Activated naive CD8-positive, alpha-beta T cell (primary cell): ENCODE results near the gene EEA1.
"Not testable (repeated sequence)": the region's sequence is repeated elsewhere in the genome, so short reads cannot be mapped to it uniquely, and the experiment has no call there.

ENCODE experiments used
- H3K27ac Mint-ChIP-seq: one replicate; pipeline ENCODE4 v1.8.0; 2021; ENCODE audit warnings: mixed read lengths
- H3K27me3 Mint-ChIP-seq: one replicate; pipeline ENCODE4 v1.8.0; 2021; ENCODE audit warnings: mixed read lengths
- H3K36me3 Mint-ChIP-seq: one replicate; pipeline ENCODE4 v1.8.0; 2021; ENCODE audit warnings: mixed read lengths
- H3K4me1 Mint-ChIP-seq: one replicate; pipeline ENCODE4 v1.8.0; 2021; ENCODE audit warnings: low read depth, mixed read lengths
- H3K4me3 Mint-ChIP-seq: one replicate; pipeline ENCODE4 v1.8.0; 2021; ENCODE audit warnings: mild to moderate bottlenecking, mixed read lengths
- H3K9me3 Mint-ChIP-seq: one replicate; pipeline ENCODE4 v1.8.0; 2021; ENCODE audit warnings: low read depth, mixed read lengths

The EEA1 gene

DNA sequence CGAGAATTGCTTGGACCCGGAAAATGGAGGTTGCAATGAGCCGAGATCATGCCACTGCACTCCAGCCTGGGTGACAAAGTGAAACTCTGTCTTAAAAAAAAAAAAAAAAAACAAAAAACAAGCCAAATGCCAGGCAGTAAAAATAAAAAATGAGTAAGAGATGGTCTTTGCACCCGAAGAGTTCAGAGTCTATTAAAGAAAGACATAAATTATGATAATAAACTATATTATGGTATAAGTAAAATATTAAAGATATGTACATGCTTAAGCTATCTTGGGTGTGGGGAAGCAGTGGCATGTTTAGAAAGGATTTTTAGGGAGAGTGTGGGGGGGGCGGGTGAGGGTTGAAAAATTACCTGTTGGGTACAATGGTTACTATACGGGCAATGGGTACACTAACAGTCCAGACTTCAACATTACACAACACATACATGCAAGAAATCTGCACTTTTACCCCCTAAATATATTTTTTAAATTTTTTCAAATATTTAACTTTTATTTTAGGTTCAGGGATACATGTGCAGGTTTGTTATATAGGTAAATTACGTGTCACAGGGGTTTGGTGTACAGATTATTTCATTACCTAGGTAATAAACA is 99.3 kb downstream of the EEA1 start:
- peaks cover 6% of the 10 kb centered on the region for H3K36me3 Mint-ChIP-seq

DNA sequence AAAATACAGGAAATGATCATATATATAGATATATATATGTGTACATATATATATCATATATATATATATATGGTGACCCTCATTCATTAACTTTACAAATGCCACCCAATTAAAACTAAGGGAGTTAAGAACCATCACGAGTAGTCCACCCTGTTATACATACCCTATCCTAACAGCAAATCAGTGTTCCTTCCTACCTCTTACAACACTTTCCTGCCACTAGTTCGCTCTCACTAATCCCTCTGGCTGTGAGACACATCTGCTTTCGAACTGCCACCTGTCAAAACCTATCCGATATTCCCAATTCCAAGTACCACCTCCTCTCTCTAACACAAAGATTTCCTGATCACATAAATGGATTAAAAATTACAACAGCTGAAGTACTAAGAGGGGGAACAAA is 100.5 kb downstream of the EEA1 start:
- Mint-ChIP-seq H3K4me3 (no peak overlapping the region), H3K27me3 (no peaks in the 10 kb centered on the region), H3K27ac (no peak overlapping the region), H3K36me3 (peaks cover 6% of the 10 kb centered on the region), H3K4me1 (peaks cover 2% of the 10 kb centered on the region), H3K9me3 (no peaks in the 10 kb centered on the region)

More for the DNA sequence above, 99.3 kb downstream of the EEA1 start:
- no peaks in the 10 kb centered on the region for H3K27me3 Mint-ChIP-seq
- no peak overlapping the region for H3K27ac Mint-ChIP-seq
- no peak overlapping the region for H3K4me3 Mint-ChIP-seq
- no peaks in the 10 kb centered on the region for H3K9me3 Mint-ChIP-seq
- H3K4me1 Mint-ChIP-seq, result peaks cover 3% of the 10 kb centered on the region

DNA sequence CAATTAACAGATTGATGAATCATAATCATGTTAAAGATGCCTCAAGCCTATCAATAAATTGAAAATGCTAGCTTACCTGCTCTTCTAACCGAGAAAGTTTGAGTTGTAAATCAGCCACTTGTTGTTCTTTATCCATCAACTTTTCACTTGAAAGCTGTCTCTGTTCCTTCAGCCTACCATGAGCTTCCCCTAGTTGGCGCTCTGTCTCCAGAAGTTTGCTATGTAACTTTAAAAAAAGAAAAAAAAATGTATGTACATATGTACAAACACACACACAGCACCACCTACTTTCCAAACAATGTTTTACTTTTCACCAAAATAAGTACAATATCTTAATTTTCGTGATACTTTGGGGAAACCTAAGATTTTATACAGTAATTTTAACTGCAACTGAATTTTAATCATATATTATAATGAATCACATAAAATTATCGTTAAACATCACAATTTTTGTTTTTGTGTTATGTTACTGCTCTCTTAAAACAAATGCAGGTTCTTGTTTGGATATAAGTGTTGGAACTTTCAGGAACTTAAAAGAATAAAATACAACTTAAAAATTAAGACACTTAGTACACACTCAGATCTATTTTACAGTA is 101.2 kb downstream of the EEA1 start:
- Mint-ChIP-seq H3K4me3 (no peak overlapping the region), H3K9me3 (no peaks in the 10 kb centered on the region), H3K36me3 (peaks cover 6% of the 10 kb centered on the region), H3K27ac (no peak overlapping the region), H3K4me1 (no peaks in the 10 kb centered on the region), H3K27me3 (no peaks in the 10 kb centered on the region)

DNA sequence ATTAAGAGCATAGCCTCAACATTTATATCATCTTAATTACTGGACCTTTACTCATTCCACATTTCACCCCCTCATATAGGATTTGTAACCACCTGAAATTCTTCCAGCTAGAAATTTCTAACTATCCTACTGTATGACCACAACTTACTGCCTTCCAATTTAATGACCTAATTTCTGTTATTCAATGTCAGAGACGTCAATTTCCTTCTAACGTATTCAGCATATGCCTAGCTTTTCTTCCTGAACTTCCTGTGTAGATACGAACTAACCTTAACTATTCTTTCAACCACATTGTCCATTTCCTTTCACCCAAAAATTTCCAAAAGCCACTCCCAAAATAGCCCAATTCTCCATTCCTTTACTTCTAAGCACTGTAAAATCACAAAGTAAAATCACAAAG is 108.0 kb downstream of the EEA1 start:
- Mint-ChIP-seq H3K9me3 (no peaks in the 10 kb centered on the region), H3K27ac (no peak overlapping the region), H3K36me3 (peaks cover 9% of the 10 kb centered on the region), H3K4me3 (no peak overlapping the region), H3K27me3 (no peaks in the 10 kb centered on the region), H3K4me1 (no peaks in the 10 kb centered on the region)

DNA sequence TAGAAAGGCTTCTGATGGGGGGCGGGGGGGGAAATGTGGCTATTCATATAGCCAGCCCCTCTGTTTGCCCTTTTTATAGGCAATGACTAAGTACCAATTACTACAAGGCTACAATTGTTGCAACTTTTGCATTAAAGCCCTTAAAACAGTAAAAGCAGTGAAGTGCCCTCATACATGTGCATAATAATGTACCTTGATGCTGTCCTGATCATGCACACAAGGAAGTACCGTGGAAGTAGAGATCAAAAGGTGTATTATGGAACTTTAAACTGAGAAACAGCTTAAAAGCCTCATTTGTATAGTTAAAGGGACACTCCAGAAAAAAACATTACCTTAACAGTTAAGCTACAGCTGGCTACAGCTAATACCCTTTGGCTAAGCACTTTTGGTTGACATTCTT is 114.5 kb downstream of the EEA1 start:
- Mint-ChIP-seq H3K27ac (no peak overlapping the region), H3K4me1 (no peaks in the 10 kb centered on the region), H3K27me3 (no peaks in the 10 kb centered on the region), H3K9me3 (no peaks in the 10 kb centered on the region), H3K4me3 (no peak overlapping the region), H3K36me3 (peaks cover 21% of the 10 kb centered on the region)

DNA sequence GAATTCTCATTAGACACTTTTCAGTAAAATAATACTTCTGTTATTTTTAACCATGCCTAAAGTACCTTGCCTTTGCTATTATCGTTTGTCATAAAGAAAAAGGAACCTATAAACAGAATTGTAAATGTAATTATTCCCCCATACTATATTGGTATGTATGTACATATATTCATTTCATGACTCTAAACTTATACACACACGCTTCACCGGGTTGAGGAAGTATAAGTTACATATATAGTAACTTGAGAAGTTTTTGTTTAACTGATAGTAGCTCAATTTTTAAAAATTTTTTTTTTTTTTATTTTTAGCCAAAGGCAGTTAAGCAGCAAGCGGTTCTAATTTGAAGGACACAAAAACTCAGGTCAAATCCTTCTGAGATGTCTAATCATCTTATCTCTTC is 118.7 kb downstream of the EEA1 start:
- Mint-ChIP-seq H3K27me3 (no peaks in the 10 kb centered on the region), H3K36me3 (peaks cover 32% of the 10 kb centered on the region), H3K27ac (no peak overlapping the region), H3K4me1 (no peaks in the 10 kb centered on the region), H3K9me3 (no peaks in the 10 kb centered on the region), H3K4me3 (no peak overlapping the region)

DNA sequence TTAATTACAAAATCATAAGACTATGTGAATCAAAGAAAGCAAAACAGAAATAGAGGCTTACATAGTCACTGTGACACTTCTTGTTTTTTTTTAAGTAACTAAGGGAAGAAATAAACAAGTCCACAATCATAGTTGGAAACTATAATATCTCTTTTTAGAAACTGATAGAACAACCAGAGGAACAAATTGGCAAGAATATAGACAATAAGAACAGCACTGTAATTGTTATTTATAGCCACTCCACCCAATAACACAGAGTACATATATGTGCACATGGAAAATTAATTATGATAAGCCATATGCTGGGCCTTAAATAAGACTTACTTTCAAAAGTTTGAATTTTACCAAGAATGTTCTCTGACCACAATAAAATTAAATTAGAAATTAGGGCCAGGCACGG is 125.2 kb downstream of the EEA1 start:
- Mint-ChIP-seq H3K4me3 (no peak overlapping the region), H3K9me3 (no peaks in the 10 kb centered on the region), H3K4me1 (no peaks in the 10 kb centered on the region), H3K36me3 (peaks cover 22% of the 10 kb centered on the region), H3K27ac (no peak overlapping the region), H3K27me3 (no peaks in the 10 kb centered on the region)

DNA sequence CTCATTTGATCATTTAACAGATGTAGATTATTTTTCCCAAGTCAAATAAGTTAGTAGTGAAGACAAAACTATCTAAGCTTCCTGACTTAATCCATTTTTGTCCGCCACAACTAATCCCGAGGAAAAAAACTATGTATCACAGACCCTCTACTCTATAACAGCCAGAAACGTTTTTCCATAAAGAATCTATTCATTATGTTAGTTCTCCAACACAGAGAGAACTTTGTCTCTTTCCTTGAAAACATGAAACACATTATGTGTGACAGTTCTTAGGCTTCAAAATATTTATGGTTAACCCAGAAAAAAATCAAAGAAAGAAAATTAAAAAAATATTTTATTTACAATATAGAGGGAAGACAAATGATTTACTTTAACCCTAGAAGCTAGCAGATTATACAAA is 126.2 kb downstream of the EEA1 start:
- H3K36me3 Mint-ChIP-seq, result peaks cover 19% of the 10 kb centered on the region

DNA sequence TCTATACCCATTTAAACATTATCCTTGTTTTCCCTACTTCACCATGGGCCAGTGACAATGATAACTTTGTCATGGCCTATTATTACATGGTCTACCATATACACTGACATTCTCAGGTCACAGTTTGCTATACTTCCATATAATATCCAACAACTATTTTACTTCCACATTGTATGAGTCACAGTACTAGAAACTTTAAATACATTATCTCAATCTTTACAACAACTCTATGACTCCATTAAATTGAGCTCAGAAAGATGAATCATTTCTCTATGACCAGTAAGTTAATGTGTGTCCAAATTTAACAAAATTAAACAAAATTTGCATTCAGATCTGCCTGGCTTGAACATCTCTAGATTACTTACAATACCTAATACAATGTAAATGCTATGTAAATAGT is 132.4 kb downstream of the EEA1 start:
- no peak overlapping the region for H3K27ac Mint-ChIP-seq
- H3K27me3 Mint-ChIP-seq, result no peaks in the 10 kb centered on the region
- H3K36me3 Mint-ChIP-seq, result peaks cover 43% of the 10 kb centered on the region
- H3K4me3 Mint-ChIP-seq, result no peak overlapping the region
- peaks cover 2% of the 10 kb centered on the region for H3K4me1 Mint-ChIP-seq
- peaks cover 14% of the 10 kb centered on the region for H3K9me3 Mint-ChIP-seq

More for the DNA sequence above, 126.2 kb downstream of the EEA1 start:
- Mint-ChIP-seq H3K9me3 (no peaks in the 10 kb centered on the region), H3K27me3 (no peaks in the 10 kb centered on the region), H3K4me3 (no peak overlapping the region), H3K27ac (no peak overlapping the region), H3K4me1 (no peaks in the 10 kb centered on the region)

DNA sequence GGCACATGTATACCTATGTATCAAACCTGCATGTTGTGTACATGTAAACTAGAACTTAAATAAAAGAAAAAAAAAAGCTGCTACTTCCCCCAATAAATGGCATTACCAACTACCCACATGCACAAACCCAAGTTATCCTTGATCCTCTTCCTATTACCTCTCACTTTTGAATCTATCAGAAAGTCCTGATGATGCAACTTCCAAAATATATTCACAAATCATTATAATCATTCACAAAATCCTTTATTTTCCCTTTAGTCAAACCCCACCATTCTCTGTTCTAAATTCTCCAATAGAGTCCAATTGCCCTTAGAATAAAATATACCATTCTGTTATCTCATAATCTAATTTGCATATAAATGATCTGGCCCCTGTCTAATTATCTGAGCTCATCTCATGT is 134.3 kb downstream of the EEA1 start:
- H3K36me3 Mint-ChIP-seq, result peaks cover 47% of the 10 kb centered on the region

DNA sequence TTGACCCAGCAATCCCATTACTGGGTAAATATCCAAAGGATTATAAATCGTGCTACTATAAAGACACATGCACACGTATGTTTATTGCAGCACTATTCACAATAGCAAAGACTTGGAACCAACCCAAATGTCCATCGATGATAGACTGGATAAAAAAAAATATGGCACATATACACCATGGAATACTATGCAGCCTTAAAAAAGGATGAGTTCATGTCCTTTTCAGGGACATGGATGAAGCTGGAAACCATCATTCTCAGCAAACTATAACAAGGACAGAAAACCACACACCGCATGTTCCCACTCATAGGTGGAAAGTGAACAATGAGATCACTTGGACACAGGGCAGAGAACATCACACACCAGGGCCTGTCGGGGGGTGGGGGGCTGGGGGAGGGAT is 134.7 kb downstream of the EEA1 start:
- H3K4me1 Mint-ChIP-seq, result peaks cover 12% of the 10 kb centered on the region
- peaks cover 18% of the 10 kb centered on the region for H3K9me3 Mint-ChIP-seq
- H3K27me3 Mint-ChIP-seq, H3K4me3 Mint-ChIP-seq, H3K27ac Mint-ChIP-seq: not testable (repeated sequence)
- H3K36me3 Mint-ChIP-seq, result peaks cover 47% of the 10 kb centered on the region

More for the DNA sequence above, 134.3 kb downstream of the EEA1 start:
- peaks cover 18% of the 10 kb centered on the region for H3K9me3 Mint-ChIP-seq
- peaks cover 11% of the 10 kb centered on the region for H3K4me1 Mint-ChIP-seq
- no peak overlapping the region for H3K4me3 Mint-ChIP-seq
- no peak overlapping the region for H3K27ac Mint-ChIP-seq
- H3K27me3 Mint-ChIP-seq, result no peaks in the 10 kb centered on the region

DNA sequence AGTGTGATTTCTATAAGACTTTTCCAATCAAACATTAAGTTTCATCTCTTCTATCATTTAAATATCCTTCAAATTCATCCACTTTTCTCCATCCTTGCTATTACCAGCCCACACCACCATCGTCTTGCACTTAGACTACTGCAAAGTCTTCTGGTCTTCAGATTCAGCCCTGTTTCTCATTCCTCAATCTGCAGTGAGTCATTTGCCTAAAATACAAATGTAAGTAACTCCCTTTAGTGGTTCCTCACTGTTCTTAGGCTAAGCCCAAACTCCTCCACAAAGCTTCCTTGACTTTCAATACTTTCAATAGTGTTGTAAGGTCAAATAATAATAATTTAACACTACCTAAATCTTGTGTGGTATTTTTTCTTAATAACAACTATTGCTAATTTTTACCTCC is 143.1 kb downstream of the EEA1 start:
- no peaks in the 10 kb centered on the region for H3K9me3 Mint-ChIP-seq
- H3K27me3 Mint-ChIP-seq, result no peaks in the 10 kb centered on the region
- H3K4me1 Mint-ChIP-seq, result peaks cover 17% of the 10 kb centered on the region
- H3K27ac Mint-ChIP-seq, result peak overlapping the region; percentile 10
- peaks cover 8% of the 10 kb centered on the region for H3K36me3 Mint-ChIP-seq
- no peak overlapping the region for H3K4me3 Mint-ChIP-seq

DNA sequence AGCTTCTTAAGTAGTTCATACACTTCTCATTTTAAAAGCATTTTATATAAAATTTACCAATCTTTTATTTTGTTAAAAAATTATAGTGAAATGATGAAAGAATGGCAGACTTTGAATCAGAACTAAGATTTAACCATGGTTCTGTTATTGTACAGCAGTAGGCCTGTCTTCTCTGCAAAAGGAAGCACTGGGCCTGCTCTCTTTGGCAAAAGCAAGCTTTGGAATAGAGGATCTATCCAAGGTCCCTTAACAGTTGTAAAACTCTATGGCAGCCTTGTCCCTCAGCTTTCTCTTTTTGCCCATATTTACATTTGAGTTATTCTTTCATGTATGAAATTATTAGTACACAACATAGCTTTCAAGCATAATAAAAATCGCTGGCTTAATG is 143.5 kb downstream of the EEA1 start:
- H3K27ac Mint-ChIP-seq, result no peak overlapping the region
- H3K4me1 Mint-ChIP-seq, result peaks cover 16% of the 10 kb centered on the region
- H3K9me3 Mint-ChIP-seq, result no peaks in the 10 kb centered on the region
- peaks cover 8% of the 10 kb centered on the region for H3K36me3 Mint-ChIP-seq
- no peak overlapping the region for H3K4me3 Mint-ChIP-seq
- no peaks in the 10 kb centered on the region for H3K27me3 Mint-ChIP-seq

DNA sequence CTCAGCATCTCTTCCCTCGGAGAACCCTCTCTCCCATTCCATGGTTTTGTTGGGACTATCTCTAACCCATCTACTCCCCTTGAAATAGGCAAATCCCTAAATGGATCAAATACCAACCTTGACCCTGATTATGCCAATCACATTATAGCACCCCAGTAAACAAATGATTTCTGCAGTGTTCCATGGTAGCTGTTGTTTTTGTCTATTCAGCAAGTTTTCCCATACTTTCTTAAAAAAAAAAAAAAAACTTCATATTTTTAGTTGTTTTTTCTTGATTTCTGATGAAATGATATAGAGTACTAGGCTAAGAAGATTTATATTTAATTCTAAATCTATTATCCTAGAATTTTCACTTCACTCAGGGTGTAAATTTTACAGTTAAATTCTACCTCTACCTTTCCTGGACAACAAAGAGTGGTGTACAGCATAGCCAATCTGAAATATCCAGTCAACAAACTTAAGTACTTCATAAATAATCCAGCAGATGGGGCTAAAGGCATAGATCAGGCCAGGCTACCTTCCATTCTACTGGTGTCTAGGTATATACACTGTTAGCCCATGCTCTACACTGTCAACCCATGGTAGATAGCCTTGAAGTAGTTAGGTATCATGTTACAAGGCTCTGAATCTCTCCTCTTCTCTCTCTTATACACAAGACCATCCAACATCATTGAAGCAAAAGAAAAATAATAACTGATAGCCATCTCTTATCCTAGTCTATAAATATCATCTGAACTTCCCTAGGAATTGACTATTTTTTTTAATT is 144.1 kb downstream of the EEA1 start:
- Mint-ChIP-seq H3K36me3 (peaks cover 8% of the 10 kb centered on the region), H3K27ac (no peak overlapping the region), H3K9me3 (no peaks in the 10 kb centered on the region), H3K4me3 (no peak overlapping the region), H3K4me1 (peaks cover 10% of the 10 kb centered on the region), H3K27me3 (no peaks in the 10 kb centered on the region)

DNA sequence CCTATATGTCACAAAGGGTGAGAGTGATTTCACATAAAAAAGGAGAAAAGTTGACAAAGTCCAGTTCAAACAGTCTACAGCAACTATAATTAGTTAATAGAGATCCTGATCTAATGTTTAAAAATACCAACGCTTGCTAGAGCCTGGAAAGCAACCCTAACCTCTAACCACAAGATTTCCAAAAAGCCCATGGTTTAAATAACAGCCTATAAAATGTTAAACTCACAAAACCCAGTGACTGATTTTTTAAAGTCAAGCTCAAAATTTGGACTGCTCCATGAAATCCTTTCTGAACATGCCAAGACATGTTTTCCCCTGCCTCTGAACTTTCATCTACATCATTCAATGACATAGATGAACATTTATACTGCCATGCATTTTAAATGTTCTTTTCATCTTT is 144.7 kb downstream of the EEA1 start:
- Mint-ChIP-seq H3K27me3 (no peaks in the 10 kb centered on the region), H3K9me3 (no peaks in the 10 kb centered on the region), H3K27ac (no peak overlapping the region), H3K4me1 (peaks cover 7% of the 10 kb centered on the region), H3K36me3 (peaks cover 8% of the 10 kb centered on the region), H3K4me3 (no peak overlapping the region)
